AG09309 (cell line): ENCODE results near the gene DIRAS3.

ENCODE experiments used
- DNase-seq: peaks from one replicate; pipeline ENCODE4 v3.0.0-alpha.2; 2010; ENCODE audit warnings: low read depth
- H3K4me3 ChIP-seq: 2 replicates; pipeline ENCODE4 v1.5.1; 2011; ENCODE audit warnings: mild to moderate bottlenecking, low read depth, low read length, moderate library complexity; ENCODE audit not compliant: control insufficient read depth
- TF ChIP-seq, protein P1 (sequence below): IDR thresholded peaks from 2 replicates; pipeline ENCODE4 v1.5.1; 2011; ENCODE audit warnings: mild to moderate bottlenecking, low read depth, low read length, inconsistent platforms; ENCODE audit not compliant: insufficient read depth, control insufficient read depth; ENCODE audit errors: missing control alignments

Gene DIRAS3

DNA sequence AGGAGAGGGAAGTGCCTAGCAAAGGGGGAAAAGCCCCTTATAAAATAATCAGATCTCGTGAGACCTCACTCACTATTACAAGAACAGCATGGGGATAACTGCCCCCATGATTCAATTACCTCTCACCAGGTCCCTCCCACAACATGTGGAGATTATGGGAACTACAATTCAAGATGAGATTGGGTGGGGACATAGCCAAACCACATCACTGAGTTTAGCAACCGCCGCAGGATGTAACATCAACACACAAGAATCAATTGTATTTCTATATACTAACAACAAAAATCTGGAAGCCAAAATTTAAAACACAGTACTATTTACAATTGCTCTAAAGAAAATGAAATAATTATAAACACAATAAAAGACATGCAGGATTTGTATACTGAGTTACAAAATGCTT lies 21.9 kb downstream of the DIRAS3 start:
- H3K4me3 ChIP-seq = no peak overlapping the region
- no peak for DNase-seq
- TF ChIP-seq, protein P1, sequence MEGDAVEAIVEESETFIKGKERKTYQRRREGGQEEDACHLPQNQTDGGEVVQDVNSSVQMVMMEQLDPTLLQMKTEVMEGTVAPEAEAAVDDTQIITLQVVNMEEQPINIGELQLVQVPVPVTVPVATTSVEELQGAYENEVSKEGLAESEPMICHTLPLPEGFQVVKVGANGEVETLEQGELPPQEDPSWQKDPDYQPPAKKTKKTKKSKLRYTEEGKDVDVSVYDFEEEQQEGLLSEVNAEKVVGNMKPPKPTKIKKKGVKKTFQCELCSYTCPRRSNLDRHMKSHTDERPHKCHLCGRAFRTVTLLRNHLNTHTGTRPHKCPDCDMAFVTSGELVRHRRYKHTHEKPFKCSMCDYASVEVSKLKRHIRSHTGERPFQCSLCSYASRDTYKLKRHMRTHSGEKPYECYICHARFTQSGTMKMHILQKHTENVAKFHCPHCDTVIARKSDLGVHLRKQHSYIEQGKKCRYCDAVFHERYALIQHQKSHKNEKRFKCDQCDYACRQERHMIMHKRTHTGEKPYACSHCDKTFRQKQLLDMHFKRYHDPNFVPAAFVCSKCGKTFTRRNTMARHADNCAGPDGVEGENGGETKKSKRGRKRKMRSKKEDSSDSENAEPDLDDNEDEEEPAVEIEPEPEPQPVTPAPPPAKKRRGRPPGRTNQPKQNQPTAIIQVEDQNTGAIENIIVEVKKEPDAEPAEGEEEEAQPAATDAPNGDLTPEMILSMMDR = no peak

DNA sequence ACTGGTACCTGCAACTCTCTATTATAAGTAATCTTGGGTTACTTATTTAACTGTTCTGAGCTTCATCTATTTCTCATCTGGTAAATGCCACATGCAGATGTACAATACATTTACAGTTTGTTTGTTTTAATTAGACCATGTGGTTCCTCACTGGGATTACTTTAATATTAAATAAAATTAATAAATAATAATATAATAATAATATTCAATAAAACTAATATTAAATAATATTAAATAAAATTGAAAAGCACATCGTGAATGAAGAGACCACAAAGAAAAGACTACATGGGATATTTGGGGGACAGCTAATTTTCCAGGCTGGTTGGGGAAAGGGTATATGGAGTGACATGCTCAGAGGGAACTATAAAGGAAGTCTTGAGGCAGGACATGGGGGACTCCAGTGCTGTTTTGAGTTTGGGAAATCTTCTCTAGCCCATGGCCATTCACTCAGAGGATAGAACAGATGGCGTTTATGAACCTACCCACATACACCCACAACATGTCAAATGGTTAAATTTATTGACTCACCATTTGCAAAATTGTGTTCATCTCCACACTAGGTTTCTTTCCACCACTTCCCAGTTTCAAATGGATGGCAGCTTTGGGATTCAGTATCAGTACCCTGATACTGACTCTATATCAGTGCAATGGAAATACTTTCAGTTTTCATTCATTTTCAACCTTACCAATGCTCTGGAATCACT lies 25.6 kb downstream of the DIRAS3 start:
- TF ChIP-seq, protein P1 = no peak
- no peak overlapping the region for H3K4me3 ChIP-seq
- no peak for DNase-seq

DNA sequence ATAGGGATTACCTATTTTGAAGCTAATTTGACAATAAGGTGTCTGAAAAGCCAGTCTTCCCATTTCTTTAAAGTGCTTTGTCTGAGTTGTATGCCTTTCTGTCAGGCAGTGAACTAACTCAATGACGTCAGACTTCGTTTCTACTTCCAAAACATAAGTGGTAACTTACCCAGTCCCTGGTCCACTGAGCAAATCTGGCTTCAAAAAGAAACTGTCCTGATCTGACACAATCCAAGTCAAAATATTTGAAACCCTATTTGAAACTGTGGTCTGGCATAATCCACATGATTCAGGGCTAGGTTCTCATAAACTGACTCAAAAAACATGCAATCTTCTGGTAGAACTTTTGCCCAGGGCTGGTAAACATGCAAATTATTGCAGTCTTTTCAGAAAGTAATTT lies 34.0 kb downstream of the DIRAS3 start:
- no peak overlapping the region for H3K4me3 ChIP-seq
- TF ChIP-seq, protein P1 = no peak
- DNase-seq = peak; percentile 81

DNA sequence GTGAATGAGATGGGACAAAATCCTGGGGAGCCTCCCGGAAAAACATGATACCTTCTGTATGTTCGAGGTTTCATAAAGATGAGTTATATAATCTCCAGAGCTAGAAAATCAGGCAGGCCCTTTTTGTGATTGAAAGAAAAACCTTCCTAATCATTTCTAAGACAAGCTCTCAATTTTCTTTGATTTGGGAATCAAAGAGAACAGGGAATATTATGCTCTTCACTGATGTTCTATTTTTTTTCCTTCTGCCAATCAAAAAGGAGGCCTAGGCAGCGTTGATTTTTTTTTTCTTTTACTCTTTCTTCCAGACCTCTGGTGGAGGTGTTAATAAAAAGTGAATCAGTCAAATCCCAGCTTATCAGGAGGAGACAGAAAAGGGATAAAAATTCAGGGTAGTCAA lies 34.5 kb downstream of the DIRAS3 start:
- no peak for DNase-seq
- TF ChIP-seq, protein P1 = no peak
- H3K4me3 ChIP-seq = no peak overlapping the region

DNA sequence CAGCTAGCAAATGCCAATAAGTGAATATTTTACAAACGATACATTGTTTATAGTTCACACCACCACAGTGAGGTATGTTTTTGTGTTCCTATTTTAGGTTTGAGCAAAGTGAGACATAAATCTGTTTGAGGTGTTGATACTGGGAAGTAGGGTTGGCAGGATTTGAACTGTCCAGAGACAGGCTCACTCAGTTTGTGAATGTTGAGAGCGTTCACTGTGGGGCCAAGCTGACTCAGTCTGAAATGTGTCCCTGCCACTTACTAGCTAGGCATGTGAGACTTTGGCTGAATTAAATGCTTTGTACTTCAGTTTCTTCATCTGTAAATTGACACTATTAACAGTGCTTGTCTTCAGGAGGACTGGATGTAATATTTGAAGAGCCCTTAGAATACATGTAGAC lies 35.1 kb downstream of the DIRAS3 start:
- TF ChIP-seq, protein P1 = no peak
- no peak for DNase-seq
- no peak overlapping the region for H3K4me3 ChIP-seq

DNA sequence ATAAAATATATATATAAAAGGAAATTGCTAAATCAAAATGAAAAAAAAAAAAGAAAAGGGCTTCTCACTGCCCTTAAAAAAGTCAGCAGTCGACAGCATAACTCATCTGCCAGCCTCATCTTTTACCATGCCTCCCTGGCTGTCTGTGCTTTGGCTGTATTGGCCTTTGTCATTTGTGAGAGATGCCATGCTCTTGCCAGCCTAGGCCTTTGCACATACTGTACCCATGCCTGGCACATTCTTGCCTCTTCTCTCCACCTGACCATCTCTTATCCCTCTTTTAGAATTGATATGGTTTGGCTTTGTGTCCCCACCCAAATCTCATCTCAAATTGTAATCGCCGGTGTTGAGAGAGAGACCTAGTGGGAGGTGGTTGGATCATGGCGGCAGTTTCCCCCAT lies 37.1 kb downstream of the DIRAS3 start:
- no peak overlapping the region for H3K4me3 ChIP-seq
- DNase-seq = no peak
- TF ChIP-seq, protein P1 = no peak

DNA sequence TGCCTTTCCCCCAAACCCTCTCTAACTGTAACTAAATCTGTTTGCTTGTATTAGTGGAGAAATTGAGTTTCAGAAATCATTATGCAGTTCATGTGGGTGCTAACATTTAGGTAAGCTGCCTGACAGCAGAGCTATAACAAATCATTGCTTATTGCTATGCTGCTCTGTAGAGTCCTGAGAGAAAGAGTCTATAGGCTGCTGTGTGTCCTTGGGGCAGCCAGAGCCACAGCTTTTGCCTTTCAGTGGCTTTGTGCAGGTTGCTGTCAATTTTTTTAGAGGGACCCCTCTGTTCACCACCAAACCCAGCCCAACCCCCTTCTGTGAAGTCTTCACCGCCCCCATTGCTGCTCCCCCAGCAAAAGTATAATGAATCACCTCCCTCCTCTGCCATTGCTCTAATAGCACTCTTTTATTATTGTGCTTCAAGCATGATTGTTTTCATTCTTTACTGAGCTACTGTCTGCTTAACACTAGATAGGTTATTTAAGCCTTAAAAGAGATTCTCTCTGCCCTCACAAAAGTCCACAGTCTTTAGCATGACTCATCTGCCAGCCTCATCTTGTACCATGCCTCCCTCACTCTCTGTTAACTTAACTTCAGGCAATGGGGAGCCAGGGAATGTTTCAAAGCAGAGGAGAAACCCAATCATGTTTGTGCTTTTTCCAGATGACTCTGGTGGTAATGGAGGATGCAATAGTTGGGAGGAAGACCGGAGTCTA lies 38.6 kb downstream of the DIRAS3 start:
- DNase-seq = no peak
- no peak overlapping the region for H3K4me3 ChIP-seq
- TF ChIP-seq, protein P1 = no peak
